ENCODE data around the gene BRAF.

DNA sequence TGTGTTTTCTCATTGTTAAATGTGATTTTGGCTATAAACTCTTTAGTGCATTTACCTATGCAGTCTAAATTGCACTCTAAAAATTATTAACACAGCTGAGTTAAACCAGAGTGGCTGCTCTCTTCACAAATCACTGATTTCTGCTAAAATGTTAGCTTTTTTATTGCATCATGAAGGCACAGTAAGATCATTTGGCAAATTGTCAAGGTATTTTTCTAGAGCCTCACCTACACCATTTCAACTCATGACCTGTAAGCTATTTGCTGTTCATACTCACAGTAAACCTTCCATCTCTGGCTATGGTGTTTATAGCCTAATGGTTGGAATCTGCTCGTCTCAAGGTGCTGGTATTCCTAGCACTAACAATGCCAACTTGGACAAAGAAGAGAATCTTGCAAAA lies 202.5 kb downstream of the BRAF start:
- TF ChIP-seq SP1 (IDR thresholded peaks at IDR 0.05; ENCODE audit: low read depth, low read length) (no peak), JUN (IDR thresholded peaks at IDR 0.05; ENCODE audit: low read depth, low read length) (no peak), KDM4A (IDR thresholded peaks at IDR 0.05; ENCODE audit: low read depth, low read length, severe bottlenecking) (no peak), GABPA (IDR thresholded peaks at IDR 0.05; ENCODE audit: borderline replicate concordance, insufficient read depth, low read length) (no peak), JUND (IDR thresholded peaks at IDR 0.05; ENCODE audit: low read length) (no peak), POLR2A (IDR thresholded peaks at IDR 0.05; ENCODE audit: control extremely low read depth in 1 of 2, low read depth in 2 of 2, low read length in 2 of 2) (no peak), CHD2 (IDR thresholded peaks at IDR 0.05; ENCODE audit: low read length) (no peak), RFX5 (IDR thresholded peaks at IDR 0.05; ENCODE audit: borderline replicate concordance, low read depth, low read length) (no peak), EZH2 (IDR thresholded peaks at IDR 0.05; ENCODE audit: low read depth, low read length, severe bottlenecking) (no peak), POLR2AphosphoS5 (IDR thresholded peaks at IDR 0.05; ENCODE audit: low read depth, low read length) (no peak)
- TF ChIP-seq, protein P1, sequence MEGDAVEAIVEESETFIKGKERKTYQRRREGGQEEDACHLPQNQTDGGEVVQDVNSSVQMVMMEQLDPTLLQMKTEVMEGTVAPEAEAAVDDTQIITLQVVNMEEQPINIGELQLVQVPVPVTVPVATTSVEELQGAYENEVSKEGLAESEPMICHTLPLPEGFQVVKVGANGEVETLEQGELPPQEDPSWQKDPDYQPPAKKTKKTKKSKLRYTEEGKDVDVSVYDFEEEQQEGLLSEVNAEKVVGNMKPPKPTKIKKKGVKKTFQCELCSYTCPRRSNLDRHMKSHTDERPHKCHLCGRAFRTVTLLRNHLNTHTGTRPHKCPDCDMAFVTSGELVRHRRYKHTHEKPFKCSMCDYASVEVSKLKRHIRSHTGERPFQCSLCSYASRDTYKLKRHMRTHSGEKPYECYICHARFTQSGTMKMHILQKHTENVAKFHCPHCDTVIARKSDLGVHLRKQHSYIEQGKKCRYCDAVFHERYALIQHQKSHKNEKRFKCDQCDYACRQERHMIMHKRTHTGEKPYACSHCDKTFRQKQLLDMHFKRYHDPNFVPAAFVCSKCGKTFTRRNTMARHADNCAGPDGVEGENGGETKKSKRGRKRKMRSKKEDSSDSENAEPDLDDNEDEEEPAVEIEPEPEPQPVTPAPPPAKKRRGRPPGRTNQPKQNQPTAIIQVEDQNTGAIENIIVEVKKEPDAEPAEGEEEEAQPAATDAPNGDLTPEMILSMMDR (IDR thresholded peaks at IDR 0.05; ENCODE audit: control extremely low read depth in 1 of 3, insufficient read depth in 1 of 3, low read depth in 1 of 3, low read length in 3 of 3), result no peak
